ENCODE results near the gene CLEC2A. TPM values are rescaled to one million over a fixed set of nuclear protein-coding genes. Genes with fewer than 3 reads are reported as not detected.

The CLEC2A gene
- total RNA-seq, 1 experiment from 2014 or later: not detected

GRCh38 chr12:9935026-9935425 is 2.9 kb upstream of the CLEC2A start:
- DNase-seq (ENCODE audit: low spot score): no peak

GRCh38 chr12:9933958-9934357 is 1.8 kb upstream of the CLEC2A start:
- no peak for DNase-seq (ENCODE audit: low spot score)

GRCh38 chr12:9931245-9931644 is 925 bp downstream of the CLEC2A start:
- DNase-seq (ENCODE audit: low spot score): no peak

- DNase-seq (ENCODE audit: low spot score): no peak
Measured at GRCh38 chr12:9928607-9929006, 3.6 kb downstream of the CLEC2A start.

- no peak for DNase-seq (ENCODE audit: low spot score)
Measured at GRCh38 chr12:9926876-9927275, 5.3 kb downstream of the CLEC2A start.

- peak; percentile 42 for DNase-seq (ENCODE audit: low spot score)
Measured at GRCh38 chr12:9925705-9926393, 6.3 kb downstream of the CLEC2A start.

- DNase-seq (ENCODE audit: low spot score): no peak
Measured at GRCh38 chr12:9922429-9922828, 9.7 kb downstream of the CLEC2A start.

GRCh38 chr12:9920451-9920850 is 11.7 kb downstream of the CLEC2A start:
- DNase-seq (ENCODE audit: low spot score): no peak

GRCh38 chr12:9919443-9919842 is 12.7 kb downstream of the CLEC2A start:
- no peak for DNase-seq (ENCODE audit: low spot score)

- no peak for DNase-seq (ENCODE audit: low spot score)
Measured at GRCh38 chr12:9911708-9912107, 20.5 kb downstream of the CLEC2A start.

- DNase-seq (ENCODE audit: low spot score): no peak
Measured at GRCh38 chr12:9910716-9911421, 21.3 kb downstream of the CLEC2A start.

- no peak for DNase-seq (ENCODE audit: low spot score)
Measured at GRCh38 chr12:9909724-9910123, 22.4 kb downstream of the CLEC2A start.

GRCh38 chr12:9908350-9908749 is 23.8 kb downstream of the CLEC2A start:
- DNase-seq (ENCODE audit: low spot score): no peak

GRCh38 chr12:9907769-9908168 is 24.4 kb downstream of the CLEC2A start:
- no peak for DNase-seq (ENCODE audit: low spot score)

- DNase-seq (ENCODE audit: low spot score): no peak
Measured at GRCh38 chr12:9906873-9907272, 25.3 kb downstream of the CLEC2A start.

- no peak for DNase-seq (ENCODE audit: low spot score)
Measured at GRCh38 chr12:9902539-9903228, 29.5 kb downstream of the CLEC2A start.

GRCh38 chr12:9900930-9901329 is 31.2 kb downstream of the CLEC2A start:
- DNase-seq (ENCODE audit: low spot score): no peak

- DNase-seq (ENCODE audit: low spot score): no peak
Measured at GRCh38 chr12:9899209-9899608, 33.0 kb downstream of the CLEC2A start.

- DNase-seq (ENCODE audit: low spot score): no peak
Measured at GRCh38 chr12:9897535-9897934, 34.6 kb downstream of the CLEC2A start.

- DNase-seq (ENCODE audit: low spot score): no peak
Measured at GRCh38 chr12:9895215-9895971, 36.8 kb downstream of the CLEC2A start.

- DNase-seq (ENCODE audit: low spot score): no peak
Measured at GRCh38 chr12:9888665-9889273, 43.4 kb downstream of the CLEC2A start.

- no peak for DNase-seq (ENCODE audit: low spot score)
Measured at GRCh38 chr12:9883175-9883574, 49.0 kb downstream of the CLEC2A start.
